Measurements from ENCODE around the gene LRRC4C. TPM values are rescaled to one million over a fixed set of nuclear protein-coding genes. Genes with fewer than 3 reads are reported as not detected.

LRRC4C gene
- total RNA-seq, 1 donor from 2014 or later: 1.3 TPM

- Mint-ChIP-seq H3K9me3 (ENCODE audit: low read depth) (peaks cover 20% of the 10 kb centered on the region), H3K36me3 (ENCODE audit: insufficient read depth) (no peaks in the 10 kb centered on the region), H3K27me3 (no peaks in the 10 kb centered on the region), H3K4me3 (ENCODE audit: low read depth) (no peak overlapping the region), H3K4me1 (ENCODE audit: low read depth) (no peaks in the 10 kb centered on the region), H3K27ac (no peak overlapping the region)
- no peak for TF ChIP-seq CTCF (IDR thresholded peaks at IDR 0.05; ENCODE audit: unreplicated experiment)
- no peak for DNase-seq (ENCODE audit: low spot score, unreplicated experiment)
These were observed 852.7 kb downstream of the LRRC4C start for GRCh38 chr11:40606800-40607199.

GRCh38 chr11:40602866-40603552, 856.4 kb downstream of the LRRC4C start:
- H3K27me3 Mint-ChIP-seq: no peaks in the 10 kb centered on the region
- no peak overlapping the region for H3K27ac Mint-ChIP-seq
- no peaks in the 10 kb centered on the region for H3K4me1 Mint-ChIP-seq (ENCODE audit: low read depth)
- no peak for DNase-seq (ENCODE audit: low spot score, unreplicated experiment)
- peaks cover 12% of the 10 kb centered on the region for H3K9me3 Mint-ChIP-seq (ENCODE audit: low read depth)
- no peaks in the 10 kb centered on the region for H3K36me3 Mint-ChIP-seq (ENCODE audit: insufficient read depth)
- H3K4me3 Mint-ChIP-seq (ENCODE audit: low read depth): no peak overlapping the region
- TF ChIP-seq CTCF (IDR thresholded peaks at IDR 0.05; ENCODE audit: unreplicated experiment): no peak

GRCh38 chr11:40597546-40598113, 861.8 kb downstream of the LRRC4C start:
- DNase-seq (ENCODE audit: low spot score, unreplicated experiment): no peak
- Mint-ChIP-seq H3K27ac (no peak overlapping the region), H3K27me3 (no peaks in the 10 kb centered on the region), H3K4me1 (ENCODE audit: low read depth) (peaks cover 4% of the 10 kb centered on the region), H3K4me3 (ENCODE audit: low read depth) (no peak overlapping the region), H3K9me3 (ENCODE audit: low read depth) (no peaks in the 10 kb centered on the region), H3K36me3 (ENCODE audit: insufficient read depth) (no peaks in the 10 kb centered on the region)
- no peak for TF ChIP-seq CTCF (IDR thresholded peaks at IDR 0.05; ENCODE audit: unreplicated experiment)

GRCh38 chr11:40573254-40573891, 886.1 kb downstream of the LRRC4C start:
- no peaks in the 10 kb centered on the region for H3K27me3 Mint-ChIP-seq
- DNase-seq (ENCODE audit: low spot score, unreplicated experiment): no peak
- H3K4me1 Mint-ChIP-seq (ENCODE audit: low read depth): no peaks in the 10 kb centered on the region
- no peak overlapping the region for H3K4me3 Mint-ChIP-seq (ENCODE audit: low read depth)
- no peaks in the 10 kb centered on the region for H3K36me3 Mint-ChIP-seq (ENCODE audit: insufficient read depth)
- no peak for TF ChIP-seq CTCF (IDR thresholded peaks at IDR 0.05; ENCODE audit: unreplicated experiment)
- no peaks in the 10 kb centered on the region for H3K9me3 Mint-ChIP-seq (ENCODE audit: low read depth)
- no peak overlapping the region for H3K27ac Mint-ChIP-seq

GRCh38 chr11:40569947-40570531, 889.4 kb downstream of the LRRC4C start:
- no peak overlapping the region for H3K27ac Mint-ChIP-seq
- no peak overlapping the region for H3K4me3 Mint-ChIP-seq (ENCODE audit: low read depth)
- no peaks in the 10 kb centered on the region for H3K9me3 Mint-ChIP-seq (ENCODE audit: low read depth)
- no peak for TF ChIP-seq CTCF (IDR thresholded peaks at IDR 0.05; ENCODE audit: unreplicated experiment)
- no peaks in the 10 kb centered on the region for H3K27me3 Mint-ChIP-seq
- no peaks in the 10 kb centered on the region for H3K36me3 Mint-ChIP-seq (ENCODE audit: insufficient read depth)
- DNase-seq (ENCODE audit: low spot score, unreplicated experiment): no peak
- no peaks in the 10 kb centered on the region for H3K4me1 Mint-ChIP-seq (ENCODE audit: low read depth)

Data from progenitor cell of endocrine pancreas (in vitro differentiated cells).